Retina (tissue), 1 donor: ENCODE measurements around the gene DYSF.

Source experiments
- DNase-seq: peaks from one replicate; pipeline ENCODE4 v3.0.0-alpha.2; 2016

DYSF gene

GRCh38 chr2:71555798-71556454 is 102.6 kb downstream of the DYSF start:
- DNase-seq, result no peak

- DNase-seq, result no peak
Measured at GRCh38 chr2:71556692-71557250, 103.4 kb downstream of the DYSF start.

GRCh38 chr2:71557321-71557720 is 104.0 kb downstream of the DYSF start:
- no peak for DNase-seq

GRCh38 chr2:71558300-71559051 is 105.1 kb downstream of the DYSF start:
- no peak for DNase-seq

GRCh38 chr2:71559080-71559827 is 105.9 kb downstream of the DYSF start:
- no peak for DNase-seq

- DNase-seq, result no peak
Measured at GRCh38 chr2:71559828-71560637, 106.7 kb downstream of the DYSF start.

- peak; percentile 61 for DNase-seq
Measured at GRCh38 chr2:71560638-71561011, 107.3 kb downstream of the DYSF start.

GRCh38 chr2:71561441-71562267 is 108.3 kb downstream of the DYSF start:
- no peak for DNase-seq

GRCh38 chr2:71562518-71562917 is 109.2 kb downstream of the DYSF start:
- DNase-seq, result peak; percentile 45

- no peak for DNase-seq
Measured at GRCh38 chr2:71563872-71564271, 110.5 kb downstream of the DYSF start.

- DNase-seq, result no peak
Measured at GRCh38 chr2:71564361-71564760, 111.0 kb downstream of the DYSF start.

- DNase-seq, result no peak
Measured at GRCh38 chr2:71564790-71565189, 111.4 kb downstream of the DYSF start.

GRCh38 chr2:71566372-71566771 is 113.0 kb downstream of the DYSF start:
- no peak for DNase-seq

- DNase-seq, result no peak
Measured at GRCh38 chr2:71567625-71568024, 114.3 kb downstream of the DYSF start.

GRCh38 chr2:71568103-71568502 is 114.7 kb downstream of the DYSF start:
- DNase-seq, result no peak

- no peak for DNase-seq
Measured at GRCh38 chr2:71570511-71570910, 117.2 kb downstream of the DYSF start.

- no peak for DNase-seq
Measured at GRCh38 chr2:71570951-71571460, 117.6 kb downstream of the DYSF start.

- DNase-seq, result no peak
Measured at GRCh38 chr2:71571945-71572344, 118.6 kb downstream of the DYSF start.

GRCh38 chr2:71575966-71576365 is 122.6 kb downstream of the DYSF start:
- no peak for DNase-seq

GRCh38 chr2:71576541-71576940 is 123.2 kb downstream of the DYSF start:
- no peak for DNase-seq

GRCh38 chr2:71577209-71577608 is 123.8 kb downstream of the DYSF start:
- no peak for DNase-seq
